HG03159 (cell line): Measurements from ENCODE around the gene LRRN2.
"Not testable (repeated sequence)": the region's sequence is repeated elsewhere in the genome, so short reads cannot be mapped to it uniquely, and the experiment has no call there.

ENCODE experiments used
- ATAC-seq: cut with Tn5 transposase; IDR thresholded peaks from one replicate; pipeline ENCODE4 v1.9.1; 2021; ENCODE audit warnings: mild to moderate bottlenecking, moderate library complexity; ENCODE audit not compliant: unreplicated experiment

LRRN2 gene

GRCh38 chr1:204633665-204634064 is 51.9 kb downstream of the LRRN2 start:
- no peak for ATAC-seq

- no peak for ATAC-seq
These were observed 55.2 kb downstream of the LRRN2 start for GRCh38 chr1:204630132-204630905.

- not testable (repeated sequence) for ATAC-seq
These were observed 56.1 kb downstream of the LRRN2 start for GRCh38 chr1:204629459-204629858.

- ATAC-seq: no peak
These were observed 56.7 kb downstream of the LRRN2 start for GRCh38 chr1:204628868-204629267.

GRCh38 chr1:204627436-204627835 is 58.1 kb downstream of the LRRN2 start:
- ATAC-seq: no peak

- ATAC-seq: no peak
These were observed 59.2 kb downstream of the LRRN2 start for GRCh38 chr1:204626381-204626780.

- ATAC-seq: no peak
These were observed 60.8 kb downstream of the LRRN2 start for GRCh38 chr1:204624631-204625216.

- no peak for ATAC-seq
These were observed 61.6 kb downstream of the LRRN2 start for GRCh38 chr1:204623894-204624361.

- ATAC-seq: no peak
These were observed 62.1 kb downstream of the LRRN2 start for GRCh38 chr1:204623365-204623893.

GRCh38 chr1:204621996-204622395 is 63.5 kb downstream of the LRRN2 start:
- ATAC-seq: no peak

- no peak for ATAC-seq
These were observed 64.1 kb downstream of the LRRN2 start for GRCh38 chr1:204621396-204621795.

- ATAC-seq: no peak
These were observed 65.8 kb downstream of the LRRN2 start for GRCh38 chr1:204619721-204620120.

GRCh38 chr1:204618148-204618760 is 67.3 kb downstream of the LRRN2 start:
- no peak for ATAC-seq

- no peak for ATAC-seq
These were observed 68.0 kb downstream of the LRRN2 start for GRCh38 chr1:204617256-204618147.

- ATAC-seq: no peak
These were observed 68.9 kb downstream of the LRRN2 start for GRCh38 chr1:204616641-204617040.

GRCh38 chr1:204615881-204616280 is 69.7 kb downstream of the LRRN2 start:
- ATAC-seq: no peak

GRCh38 chr1:204613636-204614035 is 71.9 kb downstream of the LRRN2 start:
- no peak for ATAC-seq

GRCh38 chr1:204612326-204612725 is 73.2 kb downstream of the LRRN2 start:
- ATAC-seq: no peak

GRCh38 chr1:204611036-204611435 is 74.5 kb downstream of the LRRN2 start:
- ATAC-seq: no peak

GRCh38 chr1:204607910-204608309 is 77.6 kb downstream of the LRRN2 start:
- no peak for ATAC-seq

- ATAC-seq: no peak
These were observed 79.7 kb downstream of the LRRN2 start for GRCh38 chr1:204605791-204606190.
